Cardiac fibroblast (primary cell): ENCODE results near the gene DCAF4.
A peak's percentile ranks its signal among the peaks of the same experiment; 100 is the strongest.

Experiments
- DNase-seq, 2 donors: peaks; one replicate each; pipeline versions ENCODE4 v3.0.0 to v3.0.0-alpha.2; 2010; ENCODE audit warnings: low read depth in 2 of 2
- H3K4me3 ChIP-seq, 2 donors: replicated peaks in 1 of 2; 1 replicate in 1 of 2; 2 replicates in 1 of 2; pipeline ENCODE4 v1.5.1; 2011; ENCODE audit warnings: low read depth in 2 of 2, low read length in 2 of 2, mild to moderate bottlenecking in 2 of 2, moderate library complexity in 1 of 2
- TF ChIP-seq, protein P1 (sequence below): IDR thresholded peaks from one replicate; pipeline ENCODE4 v1.5.1; 2011; ENCODE audit warnings: low read depth, mild to moderate bottlenecking, low read length, inconsistent platforms

DCAF4 gene

DNA sequence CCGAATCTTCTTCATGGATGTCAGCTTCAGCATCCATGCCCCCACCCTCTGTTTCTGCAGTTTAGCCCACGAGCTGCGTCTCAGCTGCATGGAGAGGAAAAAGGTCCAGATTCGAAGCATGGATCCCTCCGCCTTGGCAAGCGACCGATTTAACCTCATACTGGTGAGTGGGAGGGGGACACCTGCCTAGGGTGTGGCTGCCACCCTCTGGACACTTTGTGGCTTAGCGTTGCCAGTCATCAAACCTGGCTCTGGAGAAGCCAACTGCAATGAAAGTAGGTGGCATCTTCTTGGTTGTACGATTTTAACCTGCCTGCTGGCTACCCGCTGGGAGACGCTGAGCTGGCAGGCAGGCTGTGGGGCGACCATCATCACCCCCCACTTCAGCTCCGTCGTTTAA is 16.7 kb downstream of the DCAF4 start:
- TF ChIP-seq, protein P1, sequence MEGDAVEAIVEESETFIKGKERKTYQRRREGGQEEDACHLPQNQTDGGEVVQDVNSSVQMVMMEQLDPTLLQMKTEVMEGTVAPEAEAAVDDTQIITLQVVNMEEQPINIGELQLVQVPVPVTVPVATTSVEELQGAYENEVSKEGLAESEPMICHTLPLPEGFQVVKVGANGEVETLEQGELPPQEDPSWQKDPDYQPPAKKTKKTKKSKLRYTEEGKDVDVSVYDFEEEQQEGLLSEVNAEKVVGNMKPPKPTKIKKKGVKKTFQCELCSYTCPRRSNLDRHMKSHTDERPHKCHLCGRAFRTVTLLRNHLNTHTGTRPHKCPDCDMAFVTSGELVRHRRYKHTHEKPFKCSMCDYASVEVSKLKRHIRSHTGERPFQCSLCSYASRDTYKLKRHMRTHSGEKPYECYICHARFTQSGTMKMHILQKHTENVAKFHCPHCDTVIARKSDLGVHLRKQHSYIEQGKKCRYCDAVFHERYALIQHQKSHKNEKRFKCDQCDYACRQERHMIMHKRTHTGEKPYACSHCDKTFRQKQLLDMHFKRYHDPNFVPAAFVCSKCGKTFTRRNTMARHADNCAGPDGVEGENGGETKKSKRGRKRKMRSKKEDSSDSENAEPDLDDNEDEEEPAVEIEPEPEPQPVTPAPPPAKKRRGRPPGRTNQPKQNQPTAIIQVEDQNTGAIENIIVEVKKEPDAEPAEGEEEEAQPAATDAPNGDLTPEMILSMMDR: no peak
- H3K4me3 ChIP-seq: no peak overlapping the region
- no peak for DNase-seq

DNA sequence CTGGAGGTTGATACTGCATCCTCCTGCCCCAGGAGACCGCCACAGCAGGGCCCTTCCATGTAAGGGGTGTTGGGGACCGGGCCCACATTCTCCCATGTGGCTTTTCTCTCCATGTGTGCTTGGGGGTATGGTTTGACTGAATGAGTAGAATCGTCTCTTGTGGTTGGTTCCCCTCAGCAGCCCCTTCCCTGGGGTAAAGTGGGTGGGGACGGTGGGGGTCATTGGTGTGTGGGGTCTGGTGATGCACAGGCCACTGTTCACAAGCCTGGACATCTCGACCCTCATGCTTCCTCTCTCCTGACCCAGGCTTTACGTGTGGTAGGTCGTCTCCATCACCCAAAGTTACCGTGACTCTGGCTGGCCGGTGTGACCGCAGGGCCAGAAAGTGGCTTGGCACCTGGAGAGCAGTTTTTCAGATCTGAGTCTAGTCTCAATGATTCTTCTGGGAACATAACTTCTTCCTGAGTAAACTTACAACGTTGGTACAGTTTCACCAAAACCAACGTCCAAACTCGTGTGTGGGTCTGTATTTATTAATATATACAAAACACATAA is 17.7 kb downstream of the DCAF4 start:
- TF ChIP-seq, protein P1: no peak
- H3K4me3 ChIP-seq: no peak overlapping the region
- no peak for DNase-seq

DNA sequence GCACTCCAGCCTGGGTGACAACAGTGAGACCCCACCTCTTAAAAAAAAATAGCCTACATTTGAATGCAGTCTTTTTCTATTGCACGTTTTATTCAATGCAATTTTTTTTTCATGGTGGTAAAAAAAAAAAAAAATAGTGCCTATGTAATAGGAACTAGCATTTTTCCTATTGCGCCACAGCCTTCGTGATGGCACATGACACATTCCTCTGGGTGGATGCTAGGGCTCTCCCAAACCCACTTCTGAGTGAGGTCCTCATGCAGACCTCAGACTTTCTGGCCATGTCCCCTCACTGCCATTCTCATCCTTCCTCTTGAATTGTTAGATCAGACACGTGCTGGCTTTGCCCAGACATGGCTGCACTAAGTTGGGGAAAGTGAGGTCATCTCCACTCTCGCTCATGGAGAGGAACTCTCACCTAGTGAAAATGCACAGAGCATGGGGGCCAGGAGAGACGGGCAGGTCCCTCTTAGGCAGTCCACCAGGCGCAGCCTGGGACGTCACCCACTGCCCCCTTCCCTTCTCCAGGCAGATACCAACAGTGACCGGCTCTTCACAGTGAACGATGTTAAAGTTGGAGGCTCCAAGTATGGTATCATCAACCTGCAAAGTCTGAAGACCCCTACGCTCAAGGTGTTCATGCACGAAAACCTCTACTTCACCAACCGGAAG is 19.2 kb downstream of the DCAF4 start:
- no peak for DNase-seq
- TF ChIP-seq, protein P1: no peak
- H3K4me3 ChIP-seq: no peak overlapping the region

DNA sequence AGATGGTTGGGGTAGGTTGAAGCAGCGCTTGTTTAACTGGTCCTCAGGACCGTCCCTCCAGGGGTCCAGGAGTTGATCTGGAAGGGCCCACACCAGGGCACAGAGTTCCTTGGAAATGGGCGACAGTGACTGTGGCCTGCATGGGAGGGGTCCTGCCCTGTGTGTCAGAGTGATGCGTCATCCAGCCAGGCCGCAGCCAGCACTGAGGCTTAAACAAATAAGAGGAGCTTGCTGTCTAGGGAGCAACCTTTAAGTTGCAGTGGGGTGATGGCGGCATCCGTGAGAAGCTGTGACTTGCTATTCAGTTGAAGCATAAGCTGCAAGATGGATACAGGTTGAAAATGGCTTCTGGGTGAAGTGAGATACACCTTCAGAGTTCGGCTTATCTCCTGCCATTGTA is 20.2 kb downstream of the DCAF4 start:
- no peak overlapping the region for H3K4me3 ChIP-seq
- TF ChIP-seq, protein P1: no peak
- peak in 1 of 2 donors; percentile 19 for DNase-seq

DNA sequence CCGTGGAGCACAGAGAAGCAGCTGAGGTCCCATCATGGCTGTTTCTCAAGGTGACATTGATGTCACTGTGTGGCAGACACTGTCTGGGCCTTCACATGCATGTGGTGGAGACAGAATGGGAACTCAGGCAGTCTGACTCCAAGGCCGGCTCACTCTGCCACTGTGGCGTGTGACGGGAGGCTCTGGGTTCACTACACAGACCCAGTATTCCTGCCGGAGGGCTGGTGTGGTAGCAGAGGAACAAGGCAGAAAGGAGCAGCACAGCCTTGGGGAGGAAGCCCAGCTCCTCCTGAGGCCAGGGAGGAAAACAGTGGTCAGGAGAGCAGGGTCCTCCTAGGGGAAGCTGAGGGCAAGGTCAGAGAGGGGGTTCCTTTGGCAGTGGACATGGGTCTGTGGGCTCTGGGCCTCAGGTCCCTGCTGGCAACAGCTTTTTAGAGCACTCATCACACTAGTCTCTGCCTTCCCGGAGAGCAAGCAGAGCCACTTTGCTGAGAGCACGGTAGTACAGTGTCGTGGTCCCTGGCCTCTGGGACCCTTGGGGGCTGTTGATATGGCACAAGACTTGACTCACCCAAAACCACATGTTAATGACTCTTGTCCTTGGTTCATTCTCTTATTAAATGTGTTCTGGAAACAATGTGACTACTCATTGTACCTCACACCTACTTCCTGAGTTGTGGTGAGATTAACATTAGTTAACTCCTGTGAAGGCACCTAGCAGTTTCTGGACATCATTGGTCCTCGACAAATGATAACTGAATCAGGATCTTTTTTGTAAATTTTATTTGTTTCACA is 21.3 kb downstream of the DCAF4 start:
- H3K4me3 ChIP-seq: no peak overlapping the region
- DNase-seq: no peak
- TF ChIP-seq, protein P1: no peak

DNA sequence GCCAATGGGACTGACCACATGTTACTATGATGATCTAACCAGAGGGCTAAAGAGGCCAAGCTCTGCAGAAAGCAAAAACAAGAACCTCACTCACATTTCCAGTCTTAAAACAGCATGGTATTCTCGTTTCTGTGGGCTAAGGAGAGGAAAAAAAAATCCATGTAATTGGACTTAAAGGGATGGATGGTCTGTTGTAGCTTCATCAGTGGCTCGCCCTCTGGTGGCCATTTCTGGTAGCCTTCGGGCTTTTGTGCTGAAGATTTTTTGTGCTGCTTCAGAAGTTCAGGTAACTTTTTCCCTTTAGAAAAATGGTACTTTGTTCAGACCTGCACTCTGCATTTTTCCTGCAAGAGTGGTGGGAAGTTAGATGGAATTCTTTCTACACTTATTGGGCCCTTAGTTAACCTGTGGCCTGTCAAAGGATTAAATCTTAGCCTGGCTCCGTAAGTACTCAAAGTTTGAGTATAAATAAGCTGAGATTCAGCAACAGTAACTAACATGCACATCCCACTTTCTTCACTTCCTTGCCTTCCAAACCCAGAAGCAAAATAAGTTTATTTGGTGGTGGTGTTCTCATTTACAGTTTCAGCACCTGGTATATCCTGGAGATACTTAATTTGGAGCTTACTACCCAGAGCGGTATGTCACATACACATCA is 22.3 kb downstream of the DCAF4 start:
- no peak overlapping the region for H3K4me3 ChIP-seq
- TF ChIP-seq, protein P1: peak; percentile 85
- peak; percentile 74 to 76 for DNase-seq
